Measurements from ENCODE around the gene ANLN. TPM values are rescaled to one million over a fixed set of nuclear protein-coding genes. Genes with fewer than 3 reads are reported as not detected.

Gene ANLN
- polyA plus RNA-seq, 1 donor from 2014 or later: 5.8 TPM

GRCh38 chr7:36409180-36409579 is 19.5 kb downstream of the ANLN start:
- Histone ChIP-seq H2AFZ (ENCODE audit: low read depth, low read length) (no peak overlapping the region), H3K9me2 (ENCODE audit: insufficient read depth, low read length) (no peaks in the 10 kb centered on the region), H3K4me2 (ENCODE audit: low read length) (no peak overlapping the region), H3K36me3 (ENCODE audit: insufficient read depth, low read length) (no peaks in the 10 kb centered on the region), H3K27ac (ENCODE audit: low read length) (no peak overlapping the region), H4K20me1 (ENCODE audit: insufficient read depth) (no peaks in the 10 kb centered on the region), H3K4me3 (ENCODE audit: low read length) (no peak overlapping the region), H3K9ac (ENCODE audit: low read length) (no peak overlapping the region), H3K9me3 (ENCODE audit: low read length) (no peaks in the 10 kb centered on the region), H3K27me3 (ENCODE audit: insufficient read depth, low read depth, low read length) (no peaks in the 10 kb centered on the region), H3F3A (ENCODE audit: insufficient read depth, low read length, poor library complexity, severe bottlenecking) (no peaks in the 10 kb centered on the region), H3K79me2 (replicated peaks; ENCODE audit: insufficient read depth, low read length) (no peaks in the 10 kb centered on the region)
- no peak for TF ChIP-seq EZH2 (IDR thresholded peaks at IDR 0.05; ENCODE audit: borderline replicate concordance, insufficient read depth, low read length, poor library complexity, severe bottlenecking)
- TF ChIP-seq EP300 (conservative IDR thresholded peaks at IDR 0.05; ENCODE audit: poor library complexity, severe bottlenecking): no peak
- TF ChIP-seq REST (IDR thresholded peaks at IDR 0.05; ENCODE audit: borderline replicate concordance): no peak
- no peak for TF ChIP-seq CTCF (IDR thresholded peaks at IDR 0.05; ENCODE audit: poor library complexity, severe bottlenecking)
- TF ChIP-seq MXI1 (conservative IDR thresholded peaks at IDR 0.05; ENCODE audit: poor library complexity, severe bottlenecking): no peak
- no peak for TF ChIP-seq POLR2AphosphoS5 (IDR thresholded peaks at IDR 0.05)
- no peak for TF ChIP-seq RAD21 (conservative IDR thresholded peaks at IDR 0.05)
- TF ChIP-seq SMC3 (conservative IDR thresholded peaks at IDR 0.05; ENCODE audit: poor library complexity): no peak
- no peak for TF ChIP-seq TAF1 (IDR thresholded peaks at IDR 0.05; ENCODE audit: low read depth)

- no peaks in the 10 kb centered on the region for H3K79me2 ChIP-seq (replicated peaks; ENCODE audit: insufficient read depth, low read length)
- H3K36me3 ChIP-seq (ENCODE audit: insufficient read depth, low read length): no peaks in the 10 kb centered on the region
- no peaks in the 10 kb centered on the region for H3K9me3 ChIP-seq (ENCODE audit: low read length)
- H3K27ac ChIP-seq (ENCODE audit: low read length): no peak overlapping the region
- no peaks in the 10 kb centered on the region for H3K9me2 ChIP-seq (ENCODE audit: insufficient read depth, low read length)
- no peaks in the 10 kb centered on the region for H4K20me1 ChIP-seq (ENCODE audit: insufficient read depth)
- H3K4me3 ChIP-seq (ENCODE audit: low read length): no peak overlapping the region
- H2AFZ ChIP-seq (ENCODE audit: low read depth, low read length): no peak overlapping the region
- no peaks in the 10 kb centered on the region for H3F3A ChIP-seq (ENCODE audit: insufficient read depth, low read length, poor library complexity, severe bottlenecking)
- H3K4me2 ChIP-seq (ENCODE audit: low read length): no peak overlapping the region
- no peak overlapping the region for H3K9ac ChIP-seq (ENCODE audit: low read length)
- no peak for TF ChIP-seq MXI1 (conservative IDR thresholded peaks at IDR 0.05; ENCODE audit: poor library complexity, severe bottlenecking)
- no peak for TF ChIP-seq TAF1 (IDR thresholded peaks at IDR 0.05; ENCODE audit: low read depth)
- TF ChIP-seq SMC3 (conservative IDR thresholded peaks at IDR 0.05; ENCODE audit: poor library complexity): no peak
- no peak for TF ChIP-seq CTCF (IDR thresholded peaks at IDR 0.05; ENCODE audit: poor library complexity, severe bottlenecking)
- no peak for TF ChIP-seq POLR2AphosphoS5 (IDR thresholded peaks at IDR 0.05)
- no peak for TF ChIP-seq REST (IDR thresholded peaks at IDR 0.05; ENCODE audit: borderline replicate concordance)
- no peak for TF ChIP-seq EZH2 (IDR thresholded peaks at IDR 0.05; ENCODE audit: borderline replicate concordance, insufficient read depth, low read length, poor library complexity, severe bottlenecking)
- no peak for TF ChIP-seq EP300 (conservative IDR thresholded peaks at IDR 0.05; ENCODE audit: poor library complexity, severe bottlenecking)
- TF ChIP-seq RAD21 (conservative IDR thresholded peaks at IDR 0.05): no peak
- H3K27me3 ChIP-seq (ENCODE audit: insufficient read depth, low read depth, low read length): no peaks in the 10 kb centered on the region
Observed at GRCh38 chr7:36415144-36415543, 25.5 kb downstream of the ANLN start.

Data from neural cell (in vitro differentiated cells).